Activated T-helper 1 cell treated with anti-CD3 and anti-CD28 coated beads, Interleukin-12 subunit alpha, Interleukin-12 subunit beta, Interleukin-2, Interleukin-4 antibody, amounts not matched to agents 30 ng/mL and 10 ng/mL and 1 ng/mL, durations not matched to agents 14 hours and 24 hours and 36 hours (primary cell): ENCODE results near the gene ZNF415. TPM values are rescaled to one million over a fixed set of nuclear protein-coding genes. Genes with fewer than 3 reads are reported as not detected.

ENCODE experiments used
- DNase-seq: peaks from one replicate; pipeline ENCODE4 v3.0.0; 2021; ENCODE audit warnings: low spot score
- H3K27ac Mint-ChIP-seq: one replicate; pipeline ENCODE4 v1.8.0; 2021; ENCODE audit warnings: mild to moderate bottlenecking, mixed read lengths
- H3K27me3 Mint-ChIP-seq: one replicate; pipeline ENCODE4 v1.8.0; 2022; ENCODE audit warnings: mild to moderate bottlenecking, moderate library complexity, mixed read lengths; ENCODE audit not compliant: insufficient read depth
- H3K36me3 Mint-ChIP-seq: one replicate; pipeline ENCODE4 v1.8.0; 2021; ENCODE audit warnings: low read depth, mixed read lengths
- H3K4me1 Mint-ChIP-seq: one replicate; pipeline ENCODE4 v1.8.0; 2021; ENCODE audit warnings: low read depth, mixed read lengths
- H3K4me3 Mint-ChIP-seq: one replicate; pipeline ENCODE4 v1.8.0; 2021; ENCODE audit warnings: mild to moderate bottlenecking, moderate library complexity, mixed read lengths
- H3K9me3 Mint-ChIP-seq: one replicate; pipeline ENCODE4 v1.8.0; 2021; ENCODE audit warnings: mixed read lengths
- intact Hi-C: fragments of 100-400 bp; cut with micrococcal nuclease; formaldehyde crosslinking; loops from one replicate; pipeline ENCODE4 v1.15.1; 2024
- total RNA-seq: library from RNA; stranded (reverse); gene quantifications from 2 replicates; pipeline ENCODE4 v1.2.3, GENCODE V29; 2022

ZNF415 gene
- total RNA-seq = 0.20 and 0.21 TPM in 2 replicates

DNA sequence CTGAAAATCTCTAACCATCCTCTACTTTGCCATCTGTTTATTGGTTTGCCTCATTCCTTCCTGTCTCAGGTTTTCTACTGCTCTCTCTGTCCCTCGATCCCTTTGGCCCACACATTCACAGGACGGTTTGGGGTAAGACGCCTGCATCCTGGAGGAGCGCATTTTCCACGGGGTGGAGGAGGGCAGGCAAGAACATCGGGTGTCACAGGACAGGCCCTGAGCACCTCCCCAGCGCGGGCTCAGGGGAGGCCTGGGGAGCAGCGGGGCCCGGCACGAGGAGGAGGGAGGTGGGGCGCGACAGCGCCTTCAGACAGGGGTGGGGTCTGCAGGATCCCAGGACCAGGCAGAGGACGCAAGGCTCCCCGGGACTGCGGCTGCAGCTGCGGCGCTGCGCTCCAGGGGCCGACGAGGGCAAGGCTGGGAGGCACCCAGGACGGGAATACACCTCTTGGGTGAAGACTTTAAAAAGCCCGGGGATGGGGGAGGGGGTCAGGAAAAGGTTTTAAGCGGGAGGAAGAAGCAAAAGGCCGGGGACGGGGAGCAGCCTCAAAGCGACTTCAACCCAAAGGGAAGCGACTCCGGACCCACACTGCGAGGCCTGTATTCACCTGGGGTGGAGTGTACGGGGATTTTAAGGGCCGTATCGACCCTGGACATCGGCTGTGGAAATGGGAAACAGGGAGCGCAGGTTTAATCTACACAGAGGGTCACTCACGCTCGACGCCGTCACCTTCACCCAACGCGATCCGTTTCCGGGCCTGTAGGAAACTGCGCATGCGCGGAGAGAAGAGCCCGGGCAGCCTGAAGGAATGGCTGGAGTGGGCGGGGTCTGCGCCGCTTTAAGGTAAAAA lies at the start of gene ZNF415:
Gene ZNF415, minus strand, starts transcription at position 770 of the 851 bp plus-strand sequence. CDS start 10,234 bp downstream, outside the sequence.
- no peak within 1 kb of the TSS for H3K27ac Mint-ChIP-seq
- no peaks in the 10 kb centered on the region for H3K27me3 Mint-ChIP-seq
- no peaks in the 10 kb centered on the region for H3K36me3 Mint-ChIP-seq
- peak; percentile 21 for DNase-seq
- peak within 1 kb of the TSS; percentile 58 for H3K4me3 Mint-ChIP-seq
- intact Hi-C loops = no loop called here
- H3K9me3 Mint-ChIP-seq = peaks cover 60% of the 10 kb centered on the region
- H3K4me1 Mint-ChIP-seq = peaks cover 7% of the 10 kb centered on the region

DNA sequence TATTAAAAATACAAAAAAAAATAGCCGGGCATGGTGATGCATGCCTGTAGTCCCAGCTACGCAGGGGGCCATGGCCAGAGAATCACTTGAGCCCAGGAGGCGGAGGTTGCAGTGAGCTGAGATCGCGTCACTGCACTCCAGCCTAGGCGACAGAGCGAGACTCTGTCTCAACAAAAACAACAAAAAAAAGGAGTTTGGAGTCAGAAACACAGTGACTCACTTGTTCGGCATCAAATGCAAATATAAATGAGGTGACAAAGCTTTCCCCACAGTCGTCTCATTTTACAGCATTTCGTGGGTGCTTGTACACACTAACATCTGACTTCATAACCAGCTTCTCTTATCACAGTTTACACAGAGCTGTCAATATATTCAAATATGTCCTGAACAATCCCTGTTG lies 49.5 kb upstream of the ZNF415 start:
- no peak overlapping the region for H3K4me3 Mint-ChIP-seq
- peaks cover 40% of the 10 kb centered on the region for H3K9me3 Mint-ChIP-seq
- H3K27me3 Mint-ChIP-seq = no peaks in the 10 kb centered on the region
- H3K4me1 Mint-ChIP-seq = no peaks in the 10 kb centered on the region
- no peak for DNase-seq
- intact Hi-C loops = no loop called here
- H3K36me3 Mint-ChIP-seq = peaks cover 13% of the 10 kb centered on the region
- no peak overlapping the region for H3K27ac Mint-ChIP-seq

DNA sequence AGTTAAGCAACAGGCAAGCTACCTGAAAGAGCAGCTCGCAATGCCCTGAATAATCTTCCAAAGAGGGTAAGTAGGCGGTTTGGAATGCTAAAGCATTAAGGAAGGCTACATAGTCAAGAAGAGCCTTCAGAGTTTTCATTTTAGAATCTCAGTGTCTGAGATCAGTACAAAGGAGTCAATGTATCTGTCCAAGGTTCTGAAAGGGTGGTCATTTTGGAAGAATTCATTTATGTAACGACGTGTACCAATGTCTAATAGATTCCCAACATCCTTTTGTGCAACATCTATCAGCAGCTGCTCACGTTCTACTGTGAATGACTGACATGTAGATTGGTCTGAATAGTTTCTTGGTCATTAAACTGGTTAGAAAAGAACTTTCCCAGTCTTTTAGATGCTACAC lies 45.3 kb upstream of the ZNF415 start:
- Mint-ChIP-seq H3K36me3 (peaks cover 12% of the 10 kb centered on the region), H3K9me3 (peaks cover 51% of the 10 kb centered on the region)
- intact Hi-C loops = no loop called here

DNA sequence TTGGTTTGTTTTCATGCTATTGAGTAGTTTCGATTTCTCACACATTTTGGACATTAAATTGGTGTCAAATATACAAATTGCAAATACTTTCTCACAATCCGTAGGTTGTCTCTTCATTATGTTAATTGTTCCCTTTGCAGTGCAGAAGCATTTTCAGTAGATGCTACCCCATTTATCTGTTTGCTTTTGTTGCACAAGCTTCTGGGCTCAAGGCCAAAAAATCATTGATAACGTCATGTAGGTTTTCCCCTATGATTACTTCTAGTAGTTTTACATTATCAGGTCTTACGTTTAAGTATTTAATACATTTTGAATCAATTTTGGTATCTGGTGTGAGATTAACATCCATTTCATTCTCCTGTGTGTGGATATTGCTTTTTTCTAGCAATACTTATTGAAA lies 40.2 kb upstream of the ZNF415 start:
- no peak for DNase-seq
- intact Hi-C loops = no loop called here
- Mint-ChIP-seq H3K27me3 (no peaks in the 10 kb centered on the region), H3K4me1 (no peaks in the 10 kb centered on the region), H3K27ac (no peak overlapping the region), H3K4me3 (no peak overlapping the region), H3K36me3 (peaks cover 9% of the 10 kb centered on the region), H3K9me3 (peaks cover 64% of the 10 kb centered on the region)

More for the DNA sequence above, 45.3 kb upstream of the ZNF415 start:
- Mint-ChIP-seq H3K27me3 (no peaks in the 10 kb centered on the region), H3K27ac (no peak overlapping the region), H3K4me3 (no peak overlapping the region), H3K4me1 (no peaks in the 10 kb centered on the region)
- DNase-seq = no peak

DNA sequence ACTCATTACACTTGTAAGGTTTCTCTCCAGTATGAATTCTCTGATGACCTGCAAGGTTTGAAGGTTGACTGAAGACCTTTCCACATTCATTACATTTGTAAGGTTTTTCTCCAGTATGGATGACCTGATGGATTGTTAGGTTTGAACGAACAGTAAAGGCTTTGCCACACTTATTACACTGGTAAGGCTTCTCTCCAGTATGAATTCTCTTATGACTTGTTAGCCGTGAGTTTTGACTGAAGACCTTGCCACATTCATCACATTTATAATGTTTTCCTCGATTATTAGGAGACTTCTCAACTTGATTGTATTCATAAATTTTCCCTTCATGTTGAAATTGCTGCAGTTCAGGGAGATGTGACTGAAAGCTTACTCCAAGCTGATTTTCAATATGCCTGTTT lies 33.0 kb upstream of the ZNF415 start:
- Mint-ChIP-seq H3K36me3 (peaks cover 8% of the 10 kb centered on the region), H3K4me1 (no peaks in the 10 kb centered on the region), H3K27ac (no peak overlapping the region), H3K4me3 (no peak overlapping the region), H3K9me3 (peaks cover 60% of the 10 kb centered on the region), H3K27me3 (no peaks in the 10 kb centered on the region)
- DNase-seq = no peak
- intact Hi-C loops = no loop called here

DNA sequence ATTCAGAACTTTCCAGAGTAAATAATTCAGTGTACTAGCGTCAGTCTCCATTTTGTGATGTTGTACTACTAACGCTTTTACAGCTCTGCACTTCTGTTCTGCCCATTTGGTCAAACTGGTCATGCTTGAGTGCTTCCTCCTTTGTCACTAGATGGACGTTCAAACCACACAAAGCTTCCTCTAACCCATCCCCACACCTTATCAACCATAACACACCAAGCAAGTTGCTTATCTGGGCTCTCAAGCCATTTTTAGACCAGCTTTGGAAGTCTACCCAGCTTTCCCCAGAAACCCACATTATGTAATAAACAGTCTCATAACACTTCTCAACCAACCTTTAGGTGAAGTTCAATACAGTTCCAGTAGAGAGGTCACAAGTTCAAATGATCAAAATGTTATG lies 28.4 kb upstream of the ZNF415 start:
- Mint-ChIP-seq H3K36me3 (peaks cover 19% of the 10 kb centered on the region), H3K4me3 (no peak overlapping the region), H3K27me3 (no peaks in the 10 kb centered on the region), H3K4me1 (peaks cover 15% of the 10 kb centered on the region), H3K27ac (no peak overlapping the region), H3K9me3 (peaks cover 61% of the 10 kb centered on the region)
- DNase-seq = no peak
- intact Hi-C loops = no loop called here

DNA sequence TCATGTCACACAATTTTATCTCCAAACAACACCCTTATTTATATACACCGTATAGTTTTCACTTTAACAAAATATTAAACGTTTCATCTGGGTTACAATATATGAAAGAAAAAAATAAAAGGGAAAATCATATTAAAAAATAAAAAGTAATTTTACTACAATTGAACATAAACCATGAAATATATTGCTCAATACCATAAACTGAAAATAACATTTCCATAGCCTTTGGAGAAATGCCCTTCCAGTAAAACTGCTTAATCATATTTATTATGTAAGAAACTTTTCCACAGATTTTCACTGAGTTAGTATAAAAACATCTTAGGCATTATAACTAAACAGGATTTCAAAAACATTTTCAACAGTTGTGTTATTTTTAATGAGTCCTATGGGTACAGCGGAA lies 27.6 kb upstream of the ZNF415 start:
- intact Hi-C loops = no loop called here
- Mint-ChIP-seq H3K4me1 (peaks cover 15% of the 10 kb centered on the region), H3K9me3 (peaks cover 53% of the 10 kb centered on the region), H3K27me3 (no peaks in the 10 kb centered on the region), H3K27ac (no peak overlapping the region), H3K4me3 (no peak overlapping the region), H3K36me3 (peaks cover 15% of the 10 kb centered on the region)
- no peak for DNase-seq

DNA sequence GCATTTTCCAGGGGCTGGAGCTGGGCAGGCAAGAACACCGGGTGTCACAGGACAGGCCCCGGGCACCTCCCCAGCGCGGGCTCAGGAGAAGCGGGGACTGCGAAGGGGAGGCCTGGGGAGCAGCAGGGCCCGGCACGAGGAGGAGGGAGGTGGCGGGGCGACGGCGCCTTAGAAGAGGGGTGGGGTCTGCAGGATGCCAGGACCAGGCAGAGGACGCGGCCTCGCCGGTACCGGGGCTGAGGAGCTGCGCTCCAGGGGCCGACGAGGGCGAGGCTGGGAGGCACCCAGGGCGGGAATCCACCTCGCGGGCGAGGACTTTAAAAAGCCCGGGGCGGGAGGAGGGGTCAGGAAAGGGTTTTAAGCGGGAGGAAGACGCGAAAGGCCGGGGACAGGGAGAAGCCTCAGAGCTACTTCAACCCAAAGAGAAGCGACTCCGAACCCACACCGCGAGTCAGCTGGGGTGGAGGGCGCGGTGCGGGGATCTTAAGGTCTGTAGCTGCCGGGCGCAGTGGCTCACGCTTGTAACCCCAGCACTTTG lies 25.5 kb upstream of the ZNF415 start:
- Mint-ChIP-seq H3K4me3 (peak overlapping the region; percentile 85), H3K9me3 (peaks cover 54% of the 10 kb centered on the region), H3K4me1 (peaks cover 15% of the 10 kb centered on the region), H3K27ac (peak overlapping the region; percentile 71), H3K36me3 (peaks cover 24% of the 10 kb centered on the region), H3K27me3 (no peaks in the 10 kb centered on the region)
- intact Hi-C loops = loop anchor here (2.0 kb wide), 1 partner anchor 175 kb away; the partner anchor contains the start of gene ZNF845
- DNase-seq = peak; percentile 16

DNA sequence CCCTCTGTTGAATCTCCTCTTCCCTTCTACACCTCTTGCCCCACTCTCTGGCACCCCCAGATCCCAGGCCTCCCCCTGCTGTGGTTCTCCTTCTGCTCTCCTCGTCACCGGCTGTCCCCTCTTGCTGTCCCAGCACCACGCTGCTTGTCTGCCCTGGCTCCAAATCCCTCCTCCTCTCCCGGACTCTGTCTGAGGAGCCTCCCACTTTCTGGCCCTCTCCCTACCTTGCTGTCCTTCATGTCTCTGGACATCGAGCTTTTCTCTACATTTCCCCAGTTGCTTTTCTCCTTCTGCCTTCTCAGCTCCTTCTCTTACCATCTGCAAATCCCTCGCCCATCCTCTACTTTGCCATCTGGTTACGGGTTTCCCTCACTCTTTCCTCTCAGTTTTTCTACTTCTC lies 24.9 kb upstream of the ZNF415 start:
- Mint-ChIP-seq H3K27me3 (no peaks in the 10 kb centered on the region), H3K36me3 (peaks cover 28% of the 10 kb centered on the region), H3K4me3 (peak overlapping the region; percentile 85), H3K27ac (no peak overlapping the region), H3K9me3 (peaks cover 52% of the 10 kb centered on the region), H3K4me1 (peaks cover 15% of the 10 kb centered on the region)
- intact Hi-C loops = loop anchor here (2.0 kb wide), 1 partner anchor 175 kb away; the partner anchor contains the start of gene ZNF845
- no peak for DNase-seq

DNA sequence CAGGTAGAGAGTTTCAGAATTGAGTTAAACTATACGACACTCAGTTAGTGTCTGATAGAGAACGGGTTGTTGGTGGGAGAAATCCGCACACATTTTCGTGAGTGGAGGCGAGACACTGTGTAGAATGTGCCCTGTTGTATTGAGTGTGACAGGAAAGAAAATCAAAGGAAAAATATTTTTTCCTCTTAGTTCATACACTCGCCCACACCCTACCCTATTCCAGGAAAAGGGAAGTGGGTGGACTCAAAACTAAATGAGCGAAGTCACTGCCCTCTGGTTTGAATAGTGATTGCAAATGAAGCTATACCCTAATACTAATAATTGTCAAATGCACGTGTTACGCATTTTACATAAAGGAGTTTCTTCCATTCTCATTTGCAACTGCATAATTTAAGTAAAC lies 24.1 kb upstream of the ZNF415 start:
- Mint-ChIP-seq H3K9me3 (peaks cover 52% of the 10 kb centered on the region), H3K27ac (no peak overlapping the region), H3K36me3 (peaks cover 32% of the 10 kb centered on the region), H3K27me3 (no peaks in the 10 kb centered on the region), H3K4me1 (peaks cover 15% of the 10 kb centered on the region), H3K4me3 (peak overlapping the region; percentile 85)
- no peak for DNase-seq
- intact Hi-C loops = no loop called here

DNA sequence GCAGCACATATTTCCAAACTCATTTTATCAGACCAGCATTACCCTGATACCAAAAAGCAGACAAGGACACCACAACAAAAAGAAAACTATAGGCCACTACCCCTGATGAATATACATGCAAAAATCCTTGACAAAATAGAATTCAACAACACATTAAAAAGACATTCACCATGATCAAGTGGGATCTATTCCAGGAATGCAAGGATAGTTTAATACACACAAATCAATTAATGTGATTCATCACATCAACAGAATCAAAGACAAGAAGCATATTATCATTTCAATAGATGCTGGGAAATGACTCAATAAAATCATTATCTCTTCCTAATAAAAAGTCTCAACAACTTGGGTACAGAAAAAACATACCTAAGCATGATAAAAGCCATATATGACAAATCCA lies 14.9 kb upstream of the ZNF415 start:
- peaks cover 46% of the 10 kb centered on the region for H3K36me3 Mint-ChIP-seq
- DNase-seq = no peak
- no peak overlapping the region for H3K27ac Mint-ChIP-seq
- no peak overlapping the region for H3K4me3 Mint-ChIP-seq
- peaks cover 70% of the 10 kb centered on the region for H3K9me3 Mint-ChIP-seq
- no peaks in the 10 kb centered on the region for H3K4me1 Mint-ChIP-seq
- H3K27me3 Mint-ChIP-seq = no peaks in the 10 kb centered on the region
- intact Hi-C loops = no loop called here

DNA sequence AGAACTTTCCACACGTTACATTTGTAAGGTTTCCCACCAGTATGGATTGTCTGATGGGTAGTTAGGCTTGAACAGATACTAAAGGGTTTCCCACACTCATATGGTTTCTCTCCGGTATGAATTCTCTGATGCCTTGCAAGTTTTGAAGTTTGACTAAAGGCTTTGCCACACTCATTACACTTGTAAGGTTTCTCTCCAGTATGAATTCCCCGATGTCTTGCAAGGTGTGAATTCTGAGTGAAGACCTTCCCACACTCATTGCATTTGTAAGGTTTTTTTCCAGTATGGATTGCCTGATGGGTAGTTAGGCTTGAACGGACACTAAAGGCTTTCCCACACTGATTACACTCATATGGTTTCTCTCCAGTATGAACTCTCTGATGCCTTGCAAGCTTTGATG lies 7.6 kb upstream of the ZNF415 start:
- Mint-ChIP-seq H3K27ac (no peak overlapping the region), H3K36me3 (peaks cover 25% of the 10 kb centered on the region), H3K9me3 (peaks cover 75% of the 10 kb centered on the region), H3K4me1 (no peaks in the 10 kb centered on the region), H3K27me3 (no peaks in the 10 kb centered on the region), H3K4me3 (no peak overlapping the region)
- DNase-seq = no peak
- intact Hi-C loops = no loop called here

DNA sequence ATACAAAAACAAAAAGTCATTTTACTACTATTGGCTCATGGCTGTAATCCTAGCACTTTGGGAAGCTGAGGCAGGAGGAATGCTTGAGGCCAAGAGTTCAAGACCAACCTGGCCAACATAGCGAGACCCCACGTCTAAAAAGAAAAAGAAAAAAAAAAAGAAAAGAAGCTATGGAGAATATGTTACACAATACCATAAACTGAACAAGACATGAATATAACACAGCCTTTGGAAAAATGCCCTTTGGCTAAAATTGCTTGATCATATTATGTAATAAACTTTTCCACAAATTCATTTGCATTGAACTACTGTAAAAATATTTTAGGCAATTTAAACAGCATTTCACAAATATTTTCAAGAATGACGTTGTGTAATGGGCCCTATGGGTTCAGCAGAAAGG lies 3.7 kb upstream of the ZNF415 start:
- peaks cover 7% of the 10 kb centered on the region for H3K4me1 Mint-ChIP-seq
- intact Hi-C loops = no loop called here
- H3K27ac Mint-ChIP-seq = no peak overlapping the region
- H3K27me3 Mint-ChIP-seq = no peaks in the 10 kb centered on the region
- peaks cover 68% of the 10 kb centered on the region for H3K9me3 Mint-ChIP-seq
- no peak overlapping the region for H3K4me3 Mint-ChIP-seq
- DNase-seq = no peak
- no peaks in the 10 kb centered on the region for H3K36me3 Mint-ChIP-seq
